Epithelial cell of alveolus of lung (primary cell): ENCODE results near the gene CDK1. TPM values are rescaled to one million over a fixed set of nuclear protein-coding genes. Genes with fewer than 3 reads are reported as not detected.

Source experiments
- total RNA-seq: library from RNA; depleted of rRNA; stranded (reverse); fragments of >200 nt; gene quantifications from 2 replicates; pipeline ENCODE4 v1.2.1, GENCODE V29; 2015

The CDK1 gene
- total RNA-seq: 36.4 and 57.7 TPM in 2 replicates

GRCh38 chr10:60778214-60778970, at the start of gene CDK1:
TSS of gene CDK1 (plus strand) at chr10:60778478. CDS start at chr10:60780166, 1,688 bp downstream.

Other genes with a start within 250 kb of the CDK1 start
- gene RHOBTB1, start 165.7 kb downstream of the CDK1 start, total RNA-seq: 13.3 and 16.7 TPM in 2 replicates